Fibroblast of pulmonary artery (primary cell): ENCODE results near the gene AGPAT3.

Source experiments
- DNase-seq: peaks from one replicate; pipeline ENCODE4 v3.0.0-alpha.2; 2010; ENCODE audit warnings: low read depth
- H3K4me3 ChIP-seq: replicated peaks from 2 replicates; pipeline ENCODE4 v1.5.1; 2011; ENCODE audit warnings: low read depth, mild to moderate bottlenecking, control low read depth, low read length, moderate library complexity
- TF ChIP-seq, protein P1 (sequence below): IDR thresholded peaks from 2 replicates; pipeline ENCODE4 v1.5.1; 2011; ENCODE audit warnings: mild to moderate bottlenecking, control low read depth, low read length, inconsistent platforms; ENCODE audit errors: missing control alignments

The AGPAT3 gene

DNA sequence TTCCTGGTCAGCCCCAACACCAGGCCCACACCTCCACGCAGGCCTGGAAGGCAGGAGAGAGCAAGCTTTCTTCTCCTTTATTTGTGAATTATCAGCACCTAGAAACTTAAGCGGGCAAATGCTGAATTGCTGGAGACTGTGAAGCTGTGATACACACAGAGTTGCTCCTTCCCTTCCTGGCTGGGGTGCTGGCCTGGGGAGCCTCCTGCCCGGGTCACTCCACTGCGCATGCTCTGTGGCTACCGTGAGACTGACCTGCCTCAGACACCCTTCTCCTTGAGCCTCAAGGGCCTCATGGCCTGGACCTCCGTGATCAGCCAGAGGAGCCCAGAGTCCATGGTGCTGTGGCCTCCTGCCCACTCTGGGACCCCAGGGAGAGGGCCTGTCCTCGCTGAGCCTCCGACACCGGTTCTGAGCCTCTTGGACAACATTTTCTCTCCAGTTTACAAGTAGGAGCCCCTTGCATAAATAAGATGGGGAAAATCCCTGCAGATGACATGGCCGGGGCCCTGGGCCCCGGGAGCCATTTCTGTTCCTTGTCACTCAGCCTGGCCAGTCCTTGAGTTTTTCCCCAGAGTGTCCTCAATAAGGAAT lies 18.0 kb downstream of the AGPAT3 start:
- TF ChIP-seq, protein P1, sequence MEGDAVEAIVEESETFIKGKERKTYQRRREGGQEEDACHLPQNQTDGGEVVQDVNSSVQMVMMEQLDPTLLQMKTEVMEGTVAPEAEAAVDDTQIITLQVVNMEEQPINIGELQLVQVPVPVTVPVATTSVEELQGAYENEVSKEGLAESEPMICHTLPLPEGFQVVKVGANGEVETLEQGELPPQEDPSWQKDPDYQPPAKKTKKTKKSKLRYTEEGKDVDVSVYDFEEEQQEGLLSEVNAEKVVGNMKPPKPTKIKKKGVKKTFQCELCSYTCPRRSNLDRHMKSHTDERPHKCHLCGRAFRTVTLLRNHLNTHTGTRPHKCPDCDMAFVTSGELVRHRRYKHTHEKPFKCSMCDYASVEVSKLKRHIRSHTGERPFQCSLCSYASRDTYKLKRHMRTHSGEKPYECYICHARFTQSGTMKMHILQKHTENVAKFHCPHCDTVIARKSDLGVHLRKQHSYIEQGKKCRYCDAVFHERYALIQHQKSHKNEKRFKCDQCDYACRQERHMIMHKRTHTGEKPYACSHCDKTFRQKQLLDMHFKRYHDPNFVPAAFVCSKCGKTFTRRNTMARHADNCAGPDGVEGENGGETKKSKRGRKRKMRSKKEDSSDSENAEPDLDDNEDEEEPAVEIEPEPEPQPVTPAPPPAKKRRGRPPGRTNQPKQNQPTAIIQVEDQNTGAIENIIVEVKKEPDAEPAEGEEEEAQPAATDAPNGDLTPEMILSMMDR: no peak
- no peak for DNase-seq
- no peak overlapping the region for H3K4me3 ChIP-seq

GRCh38 chr21:43884012-43884860 lies 19.2 kb downstream of the AGPAT3 start:
- DNase-seq: peak; percentile 44
- no peak overlapping the region for H3K4me3 ChIP-seq
- TF ChIP-seq, protein P1: no peak

DNA sequence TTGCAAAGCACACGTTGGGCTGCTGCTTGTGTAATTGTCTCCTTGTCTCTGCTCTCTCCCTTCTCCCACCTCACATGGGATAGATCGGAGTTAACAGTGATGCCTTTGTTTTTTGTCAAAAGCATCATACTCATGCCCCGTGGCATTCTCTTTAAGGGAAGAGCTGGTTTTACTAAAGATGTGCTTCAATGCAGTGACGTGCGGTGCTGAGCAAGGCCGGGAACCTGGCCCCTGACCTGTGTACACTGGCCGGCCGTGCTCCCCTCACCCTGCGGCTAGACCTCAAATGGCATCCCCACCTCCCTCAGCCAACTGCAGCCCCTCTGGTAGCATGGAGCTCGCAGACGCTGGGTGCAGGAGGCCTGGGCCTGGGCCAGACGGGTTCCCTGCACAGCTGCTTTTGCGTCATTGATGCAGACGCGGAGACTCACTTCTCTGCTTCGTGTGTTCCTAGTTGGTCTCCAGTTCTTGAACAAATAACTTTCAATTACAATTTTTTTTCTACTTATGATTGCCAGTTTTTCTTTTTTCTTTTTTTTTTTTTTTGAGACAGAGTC lies 19.9 kb downstream of the AGPAT3 start:
- TF ChIP-seq, protein P1: no peak
- no peak for DNase-seq
- H3K4me3 ChIP-seq: no peak overlapping the region

GRCh38 chr21:43885721-43886120 lies 20.7 kb downstream of the AGPAT3 start:
- no peak overlapping the region for H3K4me3 ChIP-seq
- DNase-seq: no peak
- TF ChIP-seq, protein P1: no peak

GRCh38 chr21:43886565-43886964 lies 21.5 kb downstream of the AGPAT3 start:
- TF ChIP-seq, protein P1: no peak
- DNase-seq: no peak
- no peak overlapping the region for H3K4me3 ChIP-seq

DNA sequence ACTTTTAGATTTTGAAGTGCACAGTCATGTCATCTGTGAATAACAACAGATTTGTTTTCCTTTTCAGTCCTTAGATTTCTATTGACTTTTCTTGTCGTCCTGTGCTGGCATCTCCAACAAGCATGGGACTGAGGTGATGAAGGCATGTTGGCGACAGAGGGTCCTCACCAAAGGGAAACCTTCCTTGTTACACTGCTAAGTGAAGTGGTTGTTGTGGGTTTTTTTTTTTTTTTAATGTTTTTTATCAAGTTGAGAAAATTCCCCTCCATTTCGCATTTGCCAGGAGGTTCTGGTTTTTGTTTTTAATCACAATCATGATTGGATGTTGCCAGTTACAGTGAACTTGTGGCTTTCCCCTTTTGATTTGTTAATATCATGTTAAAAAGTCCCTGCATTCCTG lies 24.0 kb downstream of the AGPAT3 start:
- no peak for DNase-seq
- TF ChIP-seq, protein P1: no peak
- no peak overlapping the region for H3K4me3 ChIP-seq

DNA sequence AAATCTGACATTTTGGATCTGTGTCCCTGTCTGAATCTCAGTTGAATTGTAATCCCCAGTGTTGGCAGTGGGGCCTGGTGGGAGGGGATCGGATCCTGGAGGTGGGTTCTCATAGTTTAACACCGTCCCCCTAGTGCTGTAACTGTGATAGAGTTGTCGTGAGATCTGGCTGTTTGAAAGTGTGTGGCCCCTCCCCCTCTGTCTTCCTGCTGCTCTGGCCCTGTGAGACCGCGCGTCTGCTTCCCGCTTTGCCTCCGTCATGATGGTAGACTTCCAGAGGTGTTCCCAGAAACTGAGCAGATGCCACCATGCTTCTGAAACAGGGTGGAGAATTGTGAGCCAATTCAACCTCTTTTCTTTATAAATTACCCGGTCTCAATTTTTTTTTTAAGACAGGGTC lies 25.0 kb downstream of the AGPAT3 start:
- TF ChIP-seq, protein P1: no peak
- no peak overlapping the region for H3K4me3 ChIP-seq
- no peak for DNase-seq
